Smooth muscle cell (in vitro differentiated cells): ENCODE data around the gene RNF113B. TPM values are rescaled to one million over a fixed set of nuclear protein-coding genes. Genes with fewer than 3 reads are reported as not detected.

Experiments used
- DNase-seq: peaks from one replicate; lab custom pipeline; 2025; ENCODE audit not compliant: unreplicated experiment; lab: John Stamatoyannopoulos, UW
- H2AFZ ChIP-seq: fragments of 200-600 bp; sonication (generic); 2 replicates; pipeline ENCODE4 v1.6.0; 2016; ENCODE audit warnings: antibody characterized with exemption, low read depth, mild to moderate bottlenecking
- H3F3A ChIP-seq: fragments of 200-600 bp; sonication (generic); 2 replicates; pipeline ENCODE4 v1.6.0; 2017; ENCODE audit warnings: antibody characterized with exemption, low read depth
- H3K27ac ChIP-seq: fragments of 200-600 bp; sonication (generic); 2 replicates; pipeline ENCODE4 v1.5.1; 2016; ENCODE audit warnings: low read depth, mild to moderate bottlenecking
- H3K27me3 ChIP-seq: fragments of 200-600 bp; sonication (generic); 2 replicates; pipeline ENCODE4 v1.6.1; 2016; ENCODE audit warnings: low read depth, mild to moderate bottlenecking
- H3K36me3 ChIP-seq: fragments of 200-600 bp; sonication (generic); 2 replicates; pipeline ENCODE4 v1.5.1; 2016; ENCODE audit warnings: low read depth
- H3K4me1 ChIP-seq: fragments of 200-600 bp; sonication (generic); 2 replicates; pipeline ENCODE4 v1.5.1; 2016; ENCODE audit warnings: low read depth
- H3K4me2 ChIP-seq: fragments of 200-600 bp; sonication (generic); 2 replicates; pipeline ENCODE4 v1.6.0; 2016; ENCODE audit warnings: mild to moderate bottlenecking
- H3K4me3 ChIP-seq: fragments of 200-600 bp; sonication (generic); 2 replicates; pipeline ENCODE4 v1.5.1; 2016; ENCODE audit warnings: mild to moderate bottlenecking
- H3K79me2 ChIP-seq: fragments of 200-600 bp; sonication (generic); 2 replicates; pipeline ENCODE4 v1.6.0; 2016; ENCODE audit warnings: low read depth, mild to moderate bottlenecking
- H3K9ac ChIP-seq: fragments of 200-600 bp; sonication (generic); 2 replicates; pipeline ENCODE4 v1.6.0; 2016; ENCODE audit warnings: low read depth
- H3K9me3 ChIP-seq: fragments of 200-600 bp; sonication (generic); replicated peaks from 2 replicates; pipeline ENCODE4 v1.5.1; 2016; ENCODE audit warnings: low read depth
- H4K20me1 ChIP-seq: fragments of 200-600 bp; sonication (generic); 2 replicates; pipeline ENCODE4 v1.6.0; 2016; ENCODE audit warnings: low read depth
- CTCF ChIP-seq: fragments of 200-600 bp; sonication (generic); IDR thresholded peaks from 2 replicates; pipeline ENCODE4 v1.5.1; 2017; ENCODE audit warnings: borderline replicate concordance, mild to moderate bottlenecking, antibody characterized with exemption; ENCODE audit not compliant: insufficient read depth, poor library complexity, severe bottlenecking
- WGBS: methylation state at CpG from one replicate; pipeline ENCODE4 v1.1.7; 2016; ENCODE audit warnings: low lambda C conversion rate; 5-methylcytosine and 5-hydroxymethylcytosine counted together
- polyA plus RNA-seq: library from polyadenylated mRNA; unstranded; fragments of >200 nt; fragmentation: Nextera tagmentation; extraction: Ambion mirVana; gene quantifications from 2 replicates; pipeline ENCODE4 v1.2.1, GENCODE V29; 2016
- total RNA-seq: library from RNA; depleted of rRNA; stranded (reverse); fragments of >200 nt; gene quantifications from 2 replicates; pipeline ENCODE4 v1.2.3, GENCODE V29; 2014

The RNF113B gene
- total and polyA plus RNA-seq, 2 experiments from 2014 or later: 0.38 TPM; not detected in 1

- Histone ChIP-seq H3K79me2 (peaks cover 93% of the 10 kb centered on the region), H4K20me1 (peaks cover 91% of the 10 kb centered on the region), H2AFZ (no peak overlapping the region), H3K4me1 (peaks cover 21% of the 10 kb centered on the region), H3K27me3 (no peaks in the 10 kb centered on the region), H3K4me3 (no peak overlapping the region), H3K36me3 (no peaks in the 10 kb centered on the region), H3K4me2 (peak overlapping the region; percentile 33), H3K9ac (no peak overlapping the region), H3K27ac (no peak overlapping the region), H3F3A (peaks cover 6% of the 10 kb centered on the region), H3K9me3 (no peaks in the 10 kb centered on the region)
- DNase-seq: no peak
- WGBS: 55% methylated on average over 8 of the region's 8 CpGs
- no peak for TF ChIP-seq CTCF
Measured at GRCh38 chr13:98150832-98151479, 26.1 kb downstream of the RNF113B start.

- 28% methylated on average over 5 of the region's 5 CpGs for WGBS
- Histone ChIP-seq H4K20me1 (peaks cover 79% of the 10 kb centered on the region), H3F3A (peaks cover 11% of the 10 kb centered on the region), H3K9me3 (no peaks in the 10 kb centered on the region), H3K9ac (no peak overlapping the region), H3K27ac (no peak overlapping the region), H3K79me2 (peaks cover 86% of the 10 kb centered on the region), H3K4me3 (no peak overlapping the region), H3K4me1 (peaks cover 32% of the 10 kb centered on the region), H3K36me3 (no peaks in the 10 kb centered on the region), H3K4me2 (peak overlapping the region; percentile 16), H2AFZ (no peak overlapping the region), H3K27me3 (no peaks in the 10 kb centered on the region)
- no peak for DNase-seq
- no peak for TF ChIP-seq CTCF
Measured at GRCh38 chr13:98147521-98147920, 29.5 kb downstream of the RNF113B start.

- H4K20me1 ChIP-seq: peaks cover 53% of the 10 kb centered on the region
- H3K4me2 ChIP-seq: peak overlapping the region; percentile 98
- DNase-seq: no peak
- no peak for TF ChIP-seq CTCF
- peak overlapping the region; percentile 73 for H3K27ac ChIP-seq
- H3K27me3 ChIP-seq: no peaks in the 10 kb centered on the region
- peak overlapping the region; percentile 84 for H3K4me3 ChIP-seq
- H3K36me3 ChIP-seq: no peaks in the 10 kb centered on the region
- H3K4me1 ChIP-seq: peaks cover 24% of the 10 kb centered on the region
- WGBS: 25% methylated on average over 10 of the region's 10 CpGs
- H3K9ac ChIP-seq: peak overlapping the region; percentile 81
- H3F3A ChIP-seq: peaks cover 19% of the 10 kb centered on the region
- H2AFZ ChIP-seq: no peak overlapping the region
- no peaks in the 10 kb centered on the region for H3K9me3 ChIP-seq
- peaks cover 60% of the 10 kb centered on the region for H3K79me2 ChIP-seq
Measured at GRCh38 chr13:98144801-98145350, 32.2 kb downstream of the RNF113B start.
